SK-N-SH (cell line): Measurements from ENCODE around the gene PHLPP2. TPM values are rescaled to one million over a fixed set of nuclear protein-coding genes. Genes with fewer than 3 reads are reported as not detected.

ENCODE experiments used
- CTCF ChIA-PET: fragments of 300-600, 350-600 bp; formaldehyde crosslinking; extraction: SDS; loops from one replicate; lab custom pipeline; 2021; lab: Yijun Ruan, JAX
- POLR2A ChIA-PET: fragments of 350-600 bp; sonication (Branson Sonifier 250); formaldehyde crosslinking; extraction: SDS; loops from one replicate; lab custom pipeline; 2020; ENCODE audit warnings: antibody characterized with exemption, inconsistent platforms; lab: Yijun Ruan, JAX
- DNase-seq: peaks from one replicate; pipeline ENCODE4 v3.0.0; 2012
- H2AFZ ChIP-seq: fragments of 200-600 bp; sonication (generic); 2 replicates; pipeline ENCODE4 v1.8.1; 2016; ENCODE audit warnings: antibody characterized with exemption, mild to moderate bottlenecking, low read depth
- H3F3A ChIP-seq: fragments of 200-600 bp; sonication (generic); replicated peaks from 2 replicates; pipeline ENCODE3; 2016; ENCODE audit warnings: antibody characterized with exemption, mild to moderate bottlenecking; ENCODE audit not compliant: insufficient read depth
- H3K27ac ChIP-seq, 2 experiments: fragments of 200-500 bp in 1 of 2; fragments of 200-600 bp in 1 of 2; sonication (Bioruptor generic) in 1 of 2; sonication (generic), shearing (Covaris generic) in 1 of 2; 2 replicates each; pipeline versions ENCODE4 v1.5.1 to v1.6.1; 2014 to 2016; ENCODE audit warnings: low read depth in 2 of 2, inconsistent platforms in 1 of 2, low read length in 1 of 2, mild to moderate bottlenecking in 1 of 2, mixed read lengths in 1 of 2
- H3K27me3 ChIP-seq: fragments of 200-600 bp; sonication (generic), shearing (Covaris generic); 2 replicates; pipeline ENCODE4 v1.6.1; 2016; ENCODE audit warnings: mixed run types; ENCODE audit not compliant: insufficient read depth
- H3K36me3 ChIP-seq, 2 experiments: fragments of 200-500 bp in 1 of 2; fragments of 200-600 bp in 1 of 2; sonication (Bioruptor generic) in 1 of 2; sonication (generic) in 1 of 2; replicated peaks in 1 of 2; 2 replicates each; pipeline versions ENCODE3 to v1.5.1; 2014 to 2016; ENCODE audit warnings: low read length in 1 of 2, mild to moderate bottlenecking in 1 of 2; ENCODE audit not compliant: insufficient read depth in 2 of 2, control insufficient read depth in 1 of 2
- H3K4me1 ChIP-seq, 2 experiments: fragments of 200-500 bp in 1 of 2; fragments of 200-600 bp in 1 of 2; sonication (Bioruptor generic) in 1 of 2; sonication (generic), shearing (Covaris generic) in 1 of 2; 2 replicates each; pipeline versions ENCODE4 v1.5.1 to v1.6.1; 2014 to 2016; ENCODE audit warnings: low read depth in 1 of 2, low read length in 1 of 2, mixed run types in 1 of 2; ENCODE audit not compliant: insufficient read depth in 2 of 2, control insufficient read depth in 1 of 2
- H3K4me2 ChIP-seq: fragments of 200-600 bp; sonication (generic), shearing (Covaris generic); 2 replicates; pipeline ENCODE4 v1.6.1; 2017; ENCODE audit warnings: mixed run types
- H3K4me3 ChIP-seq, 2 experiments: fragments of 200-500 bp in 1 of 2; fragments of 200-600 bp in 1 of 2; sonication (Bioruptor generic) in 1 of 2; sonication (generic), shearing (Covaris generic) in 1 of 2; 2 replicates each; pipeline versions ENCODE4 v1.5.1 to v1.8.1; 2014 to 2016; ENCODE audit warnings: low read depth in 2 of 2, inconsistent platforms in 1 of 2, low read length in 1 of 2, mild to moderate bottlenecking in 1 of 2, mixed read lengths in 1 of 2, moderate library complexity in 1 of 2
- H3K79me2 ChIP-seq: fragments of 200-600 bp; sonication (generic); 2 replicates; pipeline ENCODE4 v1.8.1; 2017; ENCODE audit warnings: mild to moderate bottlenecking; ENCODE audit not compliant: insufficient read depth
- H3K9ac ChIP-seq: fragments of 200-600 bp; sonication (generic); 2 replicates; pipeline ENCODE4 v1.6.1; 2017; ENCODE audit warnings: mixed run types
- H3K9me2 ChIP-seq: fragments of 200-600 bp; sonication (generic); 2 replicates; pipeline ENCODE4 v1.6.1; 2017; ENCODE audit warnings: mixed run types
- H3K9me3 ChIP-seq: fragments of 200-600 bp; sonication (generic); 2 replicates; pipeline ENCODE4 v1.6.1; 2017; ENCODE audit warnings: mixed run types, mild to moderate bottlenecking, moderate library complexity
- H4K20me1 ChIP-seq: fragments of 200-600 bp; sonication (generic); 2 replicates; pipeline ENCODE4 v1.6.1; 2017; ENCODE audit warnings: mild to moderate bottlenecking, mixed run types; ENCODE audit not compliant: insufficient read depth
- CTCF ChIP-seq: fragments of 200-600 bp; sonication (generic); IDR thresholded peaks from 2 replicates; pipeline ENCODE4 v1.6.1; 2017; ENCODE audit warnings: antibody characterized with exemption, mild to moderate bottlenecking, moderate library complexity
- EZH2phosphoT487 ChIP-seq: fragments of 200-600 bp; sonication (generic); IDR thresholded peaks from 2 replicates; pipeline ENCODE4 v1.6.1; 2017; ENCODE audit warnings: low read depth, mixed run types, mild to moderate bottlenecking, antibody characterized with exemption, moderate library complexity, borderline replicate concordance
- FOSL2 ChIP-seq: IDR thresholded peaks from 2 replicates; pipeline ENCODE4 v1.4.0; 2012; ENCODE audit warnings: low read depth, mild to moderate bottlenecking, moderate library complexity, borderline replicate concordance
- FOXM1 ChIP-seq: IDR thresholded peaks from 2 replicates; pipeline ENCODE4 v1.4.0; 2012; ENCODE audit warnings: low read depth, mild to moderate bottlenecking
- MEF2A ChIP-seq: IDR thresholded peaks from 2 replicates; pipeline ENCODE4 v1.4.0; 2012; ENCODE audit warnings: low read depth, borderline replicate concordance
- NRF1 ChIP-seq: IDR thresholded peaks from 2 replicates; pipeline ENCODE4 v1.6.1; 2012; ENCODE audit warnings: low read depth, mild to moderate bottlenecking, low read length
- RAD21 ChIP-seq: IDR thresholded peaks from 2 replicates; pipeline ENCODE4 v1.6.1; 2012; ENCODE audit warnings: mild to moderate bottlenecking, low read length
- RFX5 ChIP-seq: IDR thresholded peaks from 2 replicates; pipeline ENCODE4 v1.6.1; 2012; ENCODE audit warnings: mild to moderate bottlenecking, improper control_type of control experiment, low read length
- RXRA ChIP-seq: IDR thresholded peaks from 2 replicates; pipeline ENCODE4 v1.4.0; 2012; ENCODE audit warnings: low read depth, mild to moderate bottlenecking, borderline replicate concordance
- SIN3A ChIP-seq: IDR thresholded peaks from 2 replicates; pipeline ENCODE4 v1.6.1; 2012; ENCODE audit warnings: low read depth, mild to moderate bottlenecking, low read length, moderate library complexity, borderline replicate concordance
- SMC3 ChIP-seq: IDR thresholded peaks from 2 replicates; pipeline ENCODE4 v1.6.1; 2012; ENCODE audit warnings: low read depth, low read length, improper control_type of control experiment
- TAF1 ChIP-seq: IDR thresholded peaks from 2 replicates; pipeline ENCODE4 v1.6.1; 2012; ENCODE audit warnings: low read depth, mild to moderate bottlenecking, low read length, moderate library complexity, borderline replicate concordance
- TCF12 ChIP-seq: IDR thresholded peaks from 2 replicates; pipeline ENCODE4 v1.4.0; 2012
- TEAD4 ChIP-seq: IDR thresholded peaks from 2 replicates; pipeline ENCODE4 v1.4.0; 2012; ENCODE audit warnings: mild to moderate bottlenecking, borderline replicate concordance; ENCODE audit not compliant: insufficient read depth
- WGBS: methylation state at CpG from one replicate; pipeline ENCODE4 v1.1.6; 2017; ENCODE audit warnings: low lambda C conversion rate; 5-methylcytosine and 5-hydroxymethylcytosine counted together
- polyA plus RNA-seq, 3 experiments: library from polyadenylated mRNA; depleted of rRNA; stranded (reverse); fragments of >200 nt; gene quantifications; 2 replicates each; pipeline ENCODE4 v1.2.3, GENCODE V29; 2012

Gene PHLPP2
- polyA plus RNA-seq, 1 of the 3 experiments (the other 2 are of a cell fraction), result 5.5 TPM

DNA sequence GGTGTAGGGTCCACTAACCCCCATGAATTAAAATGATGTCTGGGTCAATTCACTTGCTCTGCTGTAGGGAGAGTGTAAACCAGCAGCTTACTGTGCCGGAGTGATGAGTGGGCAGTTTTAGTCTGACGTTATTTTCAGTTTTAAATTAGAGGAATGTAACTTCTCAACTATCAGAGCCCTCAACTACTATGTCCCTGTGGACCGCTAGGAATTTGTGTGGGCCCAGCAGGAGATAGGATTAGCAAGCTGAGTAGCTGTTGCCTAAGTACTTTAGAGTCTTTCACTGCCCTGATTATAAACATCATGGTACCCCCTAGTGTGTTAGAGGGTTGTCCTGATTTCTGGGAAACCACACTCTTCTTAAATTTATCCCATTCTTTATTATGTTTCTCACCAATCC lies 87.1 kb downstream of the PHLPP2 start (continued):
- TF ChIP-seq CTCF (no peak), EZH2phosphoT487 (no peak)

DNA sequence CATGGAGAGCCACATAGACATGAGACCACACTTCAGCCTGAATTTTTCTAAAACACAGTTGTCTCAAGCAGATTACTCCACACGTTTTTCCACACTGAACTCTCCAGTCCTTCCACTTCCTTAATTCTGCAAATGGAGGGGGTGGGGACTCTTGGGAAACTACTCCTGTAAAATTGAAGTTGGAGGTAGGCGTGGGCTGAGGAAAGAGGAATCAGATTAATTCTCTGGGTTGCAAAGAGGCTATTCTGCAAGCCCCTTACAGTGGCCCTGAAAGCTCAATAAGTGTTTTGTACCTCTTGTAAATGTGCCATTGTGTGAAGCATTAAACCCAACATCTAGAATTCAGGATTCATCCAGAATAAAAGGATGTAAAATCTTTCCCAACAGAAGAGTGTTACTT lies 88.9 kb downstream of the PHLPP2 start:
- no peak for TF ChIP-seq SMC3
- no peak for TF ChIP-seq RXRA
- no peak for TF ChIP-seq TCF12
- TF ChIP-seq MEF2A, result no peak
- no peak for TF ChIP-seq SIN3A
- no peak for TF ChIP-seq FOXM1
- no peak for TF ChIP-seq RFX5
- TF ChIP-seq TEAD4, result no peak
- TF ChIP-seq FOSL2, result no peak
- TF ChIP-seq TAF1, result no peak
- no peak for TF ChIP-seq EZH2phosphoT487
- no peak for TF ChIP-seq CTCF
- no peak for TF ChIP-seq RAD21
- TF ChIP-seq NRF1, result no peak
- TF ChIP-seq, all 33 proteins: peak for 0

More for the DNA sequence above, 88.9 kb downstream of the PHLPP2 start:
- Histone ChIP-seq H3K79me2 (no peaks in the 10 kb centered on the region), H3K9ac (no peak overlapping the region), H3K4me3 (no peak overlapping the region), H2AFZ (no peak overlapping the region), H3K9me3 (no peaks in the 10 kb centered on the region), H3K36me3 (no peaks in the 10 kb centered on the region), H3K27me3 (no peaks in the 10 kb centered on the region), H4K20me1 (no peaks in the 10 kb centered on the region), H3K4me2 (no peak overlapping the region), H3K27ac (no peak overlapping the region), H3K4me1 (peaks cover 0 to 5% of the 10 kb centered on the region in 2 experiments; a peak in 1 of 4 replicates), H3F3A (no peaks in the 10 kb centered on the region), H3K9me2 (no peaks in the 10 kb centered on the region)
- ChIA-PET CTCF (no interaction called here), POLR2A (no interaction called here)
- DNase-seq, result no peak
- WGBS, result 53% methylated on average over 2 of the region's 2 CpGs
